H1 (cell line): ENCODE data around the gene OXCT2. TPM values are rescaled to one million over a fixed set of nuclear protein-coding genes. Genes with fewer than 3 reads are reported as not detected.

ENCODE experiments used
- CTCF ChIA-PET: fragments of 300-600 bp; sonication (Branson Sonifier 250); formaldehyde crosslinking; loops from one replicate; lab custom pipeline; 2021; ENCODE audit not compliant: partially characterized antibody; lab: Charles Lee
- POLR2A ChIA-PET: fragments of 300-600 bp; sonication (Branson Sonifier 250); formaldehyde crosslinking; loops from one replicate; lab custom pipeline; 2021; ENCODE audit warnings: inconsistent platforms; ENCODE audit not compliant: partially characterized antibody; lab: Charles Lee
- DNase-seq, 2 experiments: peaks; one replicate each; pipeline versions ENCODE4 v3.0.0 to v3.0.0-alpha.2; 2010 to 2022; ENCODE audit warnings: low spot score in 2 of 2, low read depth in 1 of 2, mixed read lengths in 1 of 2
- FAIRE-seq: peaks from 2 replicates; lab custom pipeline; 2011; peaks lifted over from hg19 to GRCh38; lab: Jason Lieb, UNC
- H2AFZ ChIP-seq: 2 replicates; pipeline ENCODE4 v1.8.1; 2012; ENCODE audit warnings: low read length, inconsistent platforms
- H2AK5ac ChIP-seq: 2 replicates; pipeline ENCODE4 v1.6.1; 2013; ENCODE audit warnings: low read depth, low read length
- H2BK120ac ChIP-seq: replicated peaks from 2 replicates; pipeline ENCODE3; 2013; ENCODE audit warnings: low read depth, low read length, inconsistent platforms
- H2BK12ac ChIP-seq: 2 replicates; pipeline ENCODE4 v1.6.1; 2013; ENCODE audit warnings: low read depth, low read length
- H2BK15ac ChIP-seq: 2 replicates; pipeline ENCODE4 v1.6.1; 2013; ENCODE audit warnings: low read length
- H2BK20ac ChIP-seq: 2 replicates; pipeline ENCODE4 v1.6.1; 2013; ENCODE audit warnings: low read length
- H2BK5ac ChIP-seq: 2 replicates; pipeline ENCODE4 v1.6.1; 2013; ENCODE audit warnings: low read depth, low read length
- H3K14ac ChIP-seq: 2 replicates; pipeline ENCODE4 v1.6.1; 2013; ENCODE audit warnings: inconsistent platforms; ENCODE audit not compliant: insufficient read length
- H3K18ac ChIP-seq: 2 replicates; pipeline ENCODE4 v1.6.1; 2013; ENCODE audit warnings: low read length; ENCODE audit errors: extremely low read depth
- H3K23ac ChIP-seq: 2 replicates; pipeline ENCODE4 v1.6.1; 2013; ENCODE audit warnings: inconsistent platforms; ENCODE audit not compliant: insufficient read length
- H3K23me2 ChIP-seq: 2 replicates; pipeline ENCODE4 v1.6.1; 2013; ENCODE audit warnings: low read depth, low read length
- H3K27ac ChIP-seq: 2 replicates; pipeline ENCODE4 v1.6.1; 2011; ENCODE audit warnings: low read depth, low read length, inconsistent platforms
- H3K27me3 ChIP-seq, 4 experiments: replicated peaks in 1 of 4; 1 replicate in 1 of 4; 2 replicates in 3 of 4; pipeline versions ENCODE4 v1.6.1 to v1.8.1; 2011 to 2013; ENCODE audit warnings: low read length in 3 of 4, mild to moderate bottlenecking in 3 of 4, inconsistent platforms in 2 of 4, mixed read lengths in 2 of 4, moderate library complexity in 1 of 4; ENCODE audit not compliant: control insufficient read depth in 3 of 4, insufficient read depth in 3 of 4; ENCODE audit errors: extremely low read depth in 1 of 4
- H3K36me3 ChIP-seq, 4 experiments: 2 replicates each; pipeline versions ENCODE4 v1.6.1 to v1.8.1; 2011 to 2013; ENCODE audit warnings: mild to moderate bottlenecking in 4 of 4, low read length in 3 of 4, moderate library complexity in 2 of 4, control low read depth in 1 of 4, inconsistent platforms in 1 of 4; ENCODE audit not compliant: insufficient read depth in 4 of 4, control insufficient read depth in 2 of 4
- H3K4ac ChIP-seq: replicated peaks from 2 replicates; pipeline ENCODE3; 2013; ENCODE audit warnings: low read length, low read depth, mixed read lengths, inconsistent platforms; ENCODE audit not compliant: insufficient read length
- H3K4me1 ChIP-seq, 4 experiments: replicated peaks in 1 of 4; 1 replicate in 1 of 4; 2 replicates in 3 of 4; pipeline versions ENCODE4 v1.6.1 to v1.8.1; 2011 to 2013; ENCODE audit warnings: low read length in 3 of 4, inconsistent platforms in 2 of 4, mixed read lengths in 1 of 4; ENCODE audit not compliant: insufficient read depth in 4 of 4, control insufficient read depth in 3 of 4
- H3K4me2 ChIP-seq, 2 experiments: 2 replicates each; pipeline versions ENCODE4 v1.6.1 to v1.8.1; 2011 to 2013; ENCODE audit warnings: low read depth in 2 of 2, low read length in 2 of 2, control low read depth in 1 of 2, inconsistent platforms in 1 of 2, mild to moderate bottlenecking in 1 of 2; ENCODE audit not compliant: insufficient read depth in 1 of 2
- H3K4me3 ChIP-seq, 4 experiments: fragments of 200-600, 300-600 bp in 1 of 4; sonication (generic), shearing (Covaris generic), sonication (Bioruptor Twin) in 1 of 4; 2 replicates each; pipeline versions ENCODE4 v1.5.1 to v1.8.1; 2011 to 2016; ENCODE audit warnings: low read length in 4 of 4, low read depth in 3 of 4, control low read depth in 2 of 4, inconsistent platforms in 2 of 4, mild to moderate bottlenecking in 2 of 4, mixed read lengths in 1 of 4, moderate library complexity in 1 of 4; ENCODE audit not compliant: insufficient read depth in 2 of 4; ENCODE audit errors: extremely low read depth in 1 of 4
- H3K56ac ChIP-seq: replicated peaks from 2 replicates; pipeline ENCODE3; 2013; ENCODE audit warnings: low read depth, mild to moderate bottlenecking, mixed read lengths, low read length, inconsistent platforms; ENCODE audit not compliant: insufficient read length
- H3K79me1 ChIP-seq: 2 replicates; pipeline ENCODE4 v1.6.1; 2013; ENCODE audit warnings: low read depth, low read length, control low read depth
- H3K79me2 ChIP-seq, 2 experiments: 2 replicates each; pipeline versions ENCODE4 v1.6.1 to v1.8.1; 2012 to 2013; ENCODE audit warnings: low read length in 2 of 2, mild to moderate bottlenecking in 2 of 2, inconsistent platforms in 1 of 2; ENCODE audit not compliant: insufficient read depth in 2 of 2, control insufficient read depth in 1 of 2
- H3K9ac ChIP-seq, 4 experiments: replicated peaks in 1 of 4; 1 replicate in 1 of 4; 2 replicates in 3 of 4; pipeline versions ENCODE4 v1.6.1 to v1.8.1; 2011 to 2013; ENCODE audit warnings: low read depth in 3 of 4, low read length in 3 of 4, control low read depth in 2 of 4, mild to moderate bottlenecking in 2 of 4, moderate library complexity in 2 of 4, inconsistent platforms in 1 of 4; ENCODE audit errors: extremely low read depth in 1 of 4
- H3K9me3 ChIP-seq, 2 experiments: 2 replicates each; pipeline versions ENCODE4 v1.6.1 to v1.8.1; 2012 to 2013; ENCODE audit warnings: mild to moderate bottlenecking in 2 of 2, moderate library complexity in 2 of 2, control low read depth in 1 of 2, inconsistent platforms in 1 of 2, low read depth in 1 of 2, low read length in 1 of 2, mixed read lengths in 1 of 2; ENCODE audit not compliant: insufficient read depth in 2 of 2
- H4K20me1 ChIP-seq, 2 experiments: replicated peaks in 1 of 2; 2 replicates each; pipeline versions ENCODE3 to v1.8.1; 2011 to 2013; ENCODE audit warnings: inconsistent platforms in 2 of 2, low read length in 2 of 2, mild to moderate bottlenecking in 1 of 2; ENCODE audit not compliant: insufficient read depth in 2 of 2, control insufficient read depth in 1 of 2
- H4K5ac ChIP-seq: 2 replicates; pipeline ENCODE4 v1.6.1; 2013; ENCODE audit warnings: low read length, low read depth, mixed read lengths, inconsistent platforms; ENCODE audit not compliant: insufficient read length
- H4K8ac ChIP-seq: 2 replicates; pipeline ENCODE4 v1.8.0; 2013; ENCODE audit warnings: mild to moderate bottlenecking, moderate library complexity, low read length, inconsistent platforms; ENCODE audit not compliant: insufficient read depth; ENCODE audit errors: extremely low read depth
- H4K91ac ChIP-seq: replicated peaks from 2 replicates; pipeline ENCODE3; 2013; ENCODE audit warnings: low read length, mixed read lengths, inconsistent platforms; ENCODE audit not compliant: insufficient read length
- ATF3 ChIP-seq: IDR thresholded peaks from 2 replicates; pipeline ENCODE4 v1.6.1; 2011; ENCODE audit warnings: low read depth, mild to moderate bottlenecking, low read length; ENCODE audit not compliant: insufficient read depth
- BRCA1 ChIP-seq: IDR thresholded peaks from 2 replicates; pipeline ENCODE4 v1.6.1; 2012; ENCODE audit warnings: low read depth, low read length, improper control_type of control experiment
- CBX5 ChIP-seq: fragments of 300-800, 300-1000 bp; sonication (generic); IDR thresholded peaks from 2 replicates; pipeline ENCODE4 v1.7.1; 2016; ENCODE audit warnings: antibody characterized with exemption, low read length, low read depth
- CREB1 ChIP-seq: IDR thresholded peaks from 2 replicates; pipeline ENCODE4 v1.6.1; 2012; ENCODE audit warnings: inconsistent platforms
- E2F6 ChIP-seq: IDR thresholded peaks from 2 replicates; pipeline ENCODE4 v1.6.1; 2012; ENCODE audit warnings: inconsistent platforms
- KDM1A ChIP-seq: fragments of 200-600, 300-600 bp; sonication (generic); IDR thresholded peaks from 2 replicates; pipeline ENCODE4 v1.7.1; 2016; ENCODE audit warnings: mild to moderate bottlenecking, low read length, borderline replicate concordance
- KDM5A ChIP-seq: fragments of 200-600 bp; IDR thresholded peaks from 2 replicates; pipeline ENCODE4 v1.7.1; 2012; ENCODE audit warnings: mild to moderate bottlenecking, low read length, inconsistent platforms, mixed read lengths
- NANOG ChIP-seq: IDR thresholded peaks from 2 replicates; pipeline ENCODE4 v1.6.1; 2011; ENCODE audit warnings: low read length, low read depth, mild to moderate bottlenecking, inconsistent platforms; ENCODE audit not compliant: insufficient read depth, poor library complexity, severe bottlenecking
- POLR2A ChIP-seq, 2 experiments: IDR thresholded peaks; 1 replicate in 1 of 2; 2 replicates in 1 of 2; pipeline ENCODE4 v1.6.1; 2011; ENCODE audit warnings: low read depth in 2 of 2, low read length in 2 of 2, mild to moderate bottlenecking in 2 of 2; ENCODE audit errors: control extremely low read depth in 1 of 2
- RAD21 ChIP-seq, 2 experiments: IDR thresholded peaks in 1 of 2; conservative IDR thresholded peaks in 1 of 2; 2 replicates each; pipeline ENCODE4 v1.6.1; 2011; ENCODE audit warnings: low read depth in 2 of 2, low read length in 2 of 2, improper control_type of control experiment in 1 of 2, inconsistent platforms in 1 of 2, mild to moderate bottlenecking in 1 of 2, moderate library complexity in 1 of 2
- YY1 ChIP-seq: IDR thresholded peaks from 2 replicates; pipeline ENCODE4 v1.6.1; 2011; ENCODE audit warnings: low read depth, mild to moderate bottlenecking, low read length
- WGBS, 2 experiments: shearing (Covaris generic) in 1 of 2; methylation state at CpG; one replicate each; pipeline versions ENCODE4 v1.1.6 to v1.1.7; 2013 to 2015; ENCODE audit warnings: low lambda C conversion rate in 2 of 2, mixed read lengths in 2 of 2, inconsistent platforms in 1 of 2, low coverage in 1 of 2, missing lambda C conversion rate in 1 of 2; ENCODE audit not compliant: insufficient replicate concordance in 2 of 2, insufficient coverage in 1 of 2, insufficient read length in 1 of 2; ENCODE audit errors: extremely low coverage in 1 of 2, missing lambda C conversion rate in 1 of 2; 5-methylcytosine and 5-hydroxymethylcytosine counted together
- polyA plus RNA-seq, 7 experiments: library from polyadenylated mRNA; depleted of rRNA in 3 of 7; stranded (reverse) in 5 of 7; unstranded in 2 of 7; fragments of >200 nt in 5 of 7; fragments of 200-250 nt in 2 of 7; gene quantifications; 1 replicate in 5 of 7; 2 replicates in 1 of 7; 4 replicates in 1 of 7; pipeline versions ENCODE4 v1.2.1 to v1.2.3, GENCODE V29; 2011 to 2013; ENCODE audit warnings: missing spikeins in 2 of 7, mixed read lengths in 2 of 7
- total RNA-seq: library from RNA; stranded (reverse); fragmentation: NEBNext Ultra II Directional; extraction: Animal tissue kit (Norgen Biotek cat#: 25700); gene quantifications from 2 replicates; pipeline ENCODE4 v1.2.1, GENCODE V29; 2021

The OXCT2 gene
- total and polyA plus RNA-seq, 2 of the 8 experiments (the other 6 are each of a cell fraction or from before 2014, with no cell fraction given) = 2.6 to 2.9 TPM

GRCh38 chr1:39779821-39780220 is 8.7 kb upstream of the OXCT2 start:
- Histone ChIP-seq H2BK12ac (no peak overlapping the region), H2BK120ac (no peak overlapping the region), H2AK5ac (no peak overlapping the region), H3K23me2 (no peaks in the 10 kb centered on the region), H4K91ac (no peak overlapping the region), H3K18ac (no peak overlapping the region), H2BK20ac (no peak overlapping the region), H2AFZ (no peak overlapping the region), H3K14ac (no peak overlapping the region), H3K79me2 (no peaks in the 10 kb centered on the region), H2BK15ac (no peak overlapping the region), H3K27ac (no peak overlapping the region), H3K9me3 (no peaks in the 10 kb centered on the region), H4K8ac (no peak overlapping the region), H3K56ac (no peak overlapping the region), H3K27me3 (peaks cover 0 to 9% (median 2%) of the 10 kb centered on the region in 4 experiments; a peak in 4 of 7 replicates), H3K23ac (no peak overlapping the region), H4K20me1 (no peaks in the 10 kb centered on the region), H3K79me1 (no peaks in the 10 kb centered on the region), H2BK5ac (no peak overlapping the region), H3K4me3 (no peak overlapping the region), H3K4me1 (no peaks in the 10 kb centered on the region), H3K9ac (no peak overlapping the region), H3K4me2 (no peak overlapping the region), H3K4ac (no peak overlapping the region), H3K36me3 (no peaks in the 10 kb centered on the region), H4K5ac (no peak overlapping the region)
- DNase-seq (no peak), FAIRE-seq (no peak)
- CTCF ChIA-PET = interaction anchor here (0.6 to 4.0 kb wide), 2 partner anchors 19 to 222 kb away, joined by 4 to 22 read pairs; no protein-coding TSS in a partner anchor
- TF ChIP-seq E2F6 = no peak
- no peak for TF ChIP-seq KDM1A
- TF ChIP-seq CBX5 = no peak
- no peak for TF ChIP-seq KDM5A
- TF ChIP-seq ATF3 = no peak
- TF ChIP-seq NANOG = no peak
- TF ChIP-seq POLR2A (IDR thresholded peaks at IDR 0.05; ENCODE audit: control extremely low read depth in 1 of 2, low read depth in 2 of 2, low read length in 2 of 2) = no peak
- TF ChIP-seq CREB1 = no peak
- no peak for TF ChIP-seq BRCA1
- TF ChIP-seq RAD21 (IDR thresholded peaks at IDR 0.05 in 1 of 2, conservative IDR thresholded peaks at IDR 0.05 in 1 of 2; ENCODE audit: low read depth in 2 of 2, low read length in 2 of 2) = no peak
- no peak for TF ChIP-seq YY1
- POLR2A ChIA-PET = no interaction called here
- WGBS, 2 experiments = 88% methylated on average over 5 of the region's 5 CpGs; no CpG with 5 or more reads in 1 of the 2 experiments
